Memory B cell (primary cell): ENCODE measurements around the gene NAXE.
"Not testable (repeated sequence)": the region's sequence is repeated elsewhere in the genome, so short reads cannot be mapped to it uniquely, and the experiment has no call there.

Source experiments
- ATAC-seq: fragments of 150-1000 bp; cut with Tn5 transposase; 2 replicates; pipeline ENCODE4 v1.10.0; 2021; ENCODE audit warnings: low read depth, mild to moderate bottlenecking, moderate library complexity
- DNase-seq, 2 donors: peaks; one replicate each; pipeline ENCODE4 v3.0.0; 2022; ENCODE audit warnings: low spot score in 2 of 2
- H3K27ac Mint-ChIP-seq: one replicate; pipeline ENCODE4 v1.8.0; 2022; ENCODE audit warnings: mild to moderate bottlenecking, moderate library complexity, mixed read lengths
- H3K27me3 Mint-ChIP-seq: one replicate; pipeline ENCODE4 v1.8.0; 2022; ENCODE audit warnings: mixed read lengths
- H3K36me3 Mint-ChIP-seq: one replicate; pipeline ENCODE4 v1.8.0; 2022; ENCODE audit warnings: mild to moderate bottlenecking, mixed read lengths
- H3K4me1 Mint-ChIP-seq: one replicate; pipeline ENCODE4 v1.8.0; 2022; ENCODE audit warnings: mixed read lengths
- H3K4me3 Mint-ChIP-seq: one replicate; pipeline ENCODE4 v1.8.0; 2022; ENCODE audit warnings: mild to moderate bottlenecking, moderate library complexity, mixed read lengths
- H3K9me3 Mint-ChIP-seq: one replicate; pipeline ENCODE4 v1.8.0; 2022; ENCODE audit warnings: mixed read lengths

NAXE gene

GRCh38 chr1:156578055-156578454 lies 13.5 kb upstream of the NAXE start:
- H3K36me3 Mint-ChIP-seq = no peaks in the 10 kb centered on the region
- H3K4me3 Mint-ChIP-seq = no peak overlapping the region
- H3K27me3 Mint-ChIP-seq = peaks cover 4% of the 10 kb centered on the region
- DNase-seq = no peak
- H3K27ac Mint-ChIP-seq = no peak overlapping the region
- peaks cover 18% of the 10 kb centered on the region for H3K4me1 Mint-ChIP-seq
- no peak for ATAC-seq
- no peaks in the 10 kb centered on the region for H3K9me3 Mint-ChIP-seq

GRCh38 chr1:156579472-156579871 lies 12.1 kb upstream of the NAXE start, which contains the start of gene TTC24:
Gene TTC24, plus strand, starts transcription at chr1:156579723. Its CDS starts 1,642 bp downstream, at chr1:156581365.
- H3K36me3 Mint-ChIP-seq = no peaks in the 10 kb centered on the region
- H3K27ac Mint-ChIP-seq = no peak within 1 kb of the TSS
- no peaks in the 10 kb centered on the region for H3K9me3 Mint-ChIP-seq
- peaks cover 27% of the 10 kb centered on the region for H3K4me1 Mint-ChIP-seq
- ATAC-seq (no peak), DNase-seq (no peak)
- H3K27me3 Mint-ChIP-seq = peaks cover 3% of the 10 kb centered on the region
- H3K4me3 Mint-ChIP-seq = no peak within 1 kb of the TSS

- H3K4me3 Mint-ChIP-seq = peak overlapping the region; percentile 90
- peak in 1 of 2 donors; percentile 23 for DNase-seq
Measured at GRCh38 chr1:156581661-156582387, 9.8 kb upstream of the NAXE start.

GRCh38 chr1:156582388-156583017 lies 9.1 kb upstream of the NAXE start:
- Mint-ChIP-seq H3K27ac (peak overlapping the region; percentile 94), H3K4me3 (peak overlapping the region; percentile 90), H3K27me3 (peaks cover 1% of the 10 kb centered on the region), H3K36me3 (peaks cover 3% of the 10 kb centered on the region), H3K4me1 (peaks cover 27% of the 10 kb centered on the region), H3K9me3 (no peaks in the 10 kb centered on the region)
- ATAC-seq (peak; percentile 67), DNase-seq (peak in 1 of 2 donors; percentile 28)

More at GRCh38 chr1:156581661-156582387, 9.8 kb upstream of the NAXE start:
- Mint-ChIP-seq H3K27ac (peak overlapping the region; percentile 94), H3K36me3 (peaks cover 3% of the 10 kb centered on the region), H3K27me3 (peaks cover 1% of the 10 kb centered on the region), H3K9me3 (no peaks in the 10 kb centered on the region), H3K4me1 (peaks cover 27% of the 10 kb centered on the region)
- ATAC-seq = peak; percentile 75

GRCh38 chr1:156583821-156584622 lies 7.6 kb upstream of the NAXE start:
- H3K9me3 Mint-ChIP-seq = no peaks in the 10 kb centered on the region
- peaks cover 3% of the 10 kb centered on the region for H3K36me3 Mint-ChIP-seq
- H3K4me3 Mint-ChIP-seq = peak overlapping the region; percentile 32
- peak overlapping the region; percentile 94 for H3K27ac Mint-ChIP-seq
- peak; percentile 74 to 78 for DNase-seq
- no peaks in the 10 kb centered on the region for H3K27me3 Mint-ChIP-seq
- peak; percentile 39 for ATAC-seq
- peaks cover 27% of the 10 kb centered on the region for H3K4me1 Mint-ChIP-seq

GRCh38 chr1:156584813-156585212 lies 6.8 kb upstream of the NAXE start:
- Mint-ChIP-seq H3K9me3 (no peaks in the 10 kb centered on the region), H3K4me1 (peaks cover 27% of the 10 kb centered on the region), H3K27me3 (no peaks in the 10 kb centered on the region), H3K4me3 (no peak overlapping the region), H3K36me3 (peaks cover 3% of the 10 kb centered on the region), H3K27ac (no peak overlapping the region)
- DNase-seq (no peak), ATAC-seq (no peak)

GRCh38 chr1:156586323-156586722 lies 5.3 kb upstream of the NAXE start:
- no peaks in the 10 kb centered on the region for H3K27me3 Mint-ChIP-seq
- DNase-seq (no peak), ATAC-seq (no peak)
- H3K9me3 Mint-ChIP-seq = no peaks in the 10 kb centered on the region
- peaks cover 3% of the 10 kb centered on the region for H3K36me3 Mint-ChIP-seq
- H3K4me3 Mint-ChIP-seq = no peak overlapping the region
- H3K27ac Mint-ChIP-seq = no peak overlapping the region
- peaks cover 29% of the 10 kb centered on the region for H3K4me1 Mint-ChIP-seq

GRCh38 chr1:156586892-156587477 lies 4.6 kb upstream of the NAXE start:
- Mint-ChIP-seq H3K36me3 (peaks cover 3% of the 10 kb centered on the region), H3K4me3 (no peak overlapping the region), H3K9me3 (no peaks in the 10 kb centered on the region), H3K27ac (no peak overlapping the region), H3K27me3 (no peaks in the 10 kb centered on the region), H3K4me1 (peaks cover 26% of the 10 kb centered on the region)
- DNase-seq (no peak), ATAC-seq (no peak)

- H3K27ac Mint-ChIP-seq = not testable (repeated sequence)
Measured at GRCh38 chr1:156587927-156588326, 3.6 kb upstream of the NAXE start.

GRCh38 chr1:156589546-156589945 lies 2.0 kb upstream of the NAXE start:
- H3K36me3 Mint-ChIP-seq = peaks cover 3% of the 10 kb centered on the region
- H3K4me3 Mint-ChIP-seq = no peak overlapping the region
- no peak overlapping the region for H3K27ac Mint-ChIP-seq
- H3K27me3 Mint-ChIP-seq = no peaks in the 10 kb centered on the region
- DNase-seq (no peak), ATAC-seq (no peak)
- H3K9me3 Mint-ChIP-seq = no peaks in the 10 kb centered on the region
- H3K4me1 Mint-ChIP-seq = peaks cover 13% of the 10 kb centered on the region

More at GRCh38 chr1:156587927-156588326, 3.6 kb upstream of the NAXE start:
- not testable (repeated sequence) for ATAC-seq, DNase-seq, H3K27me3 Mint-ChIP-seq, H3K36me3 Mint-ChIP-seq, H3K9me3 Mint-ChIP-seq, H3K4me3 Mint-ChIP-seq
- H3K4me1 Mint-ChIP-seq = peaks cover 24% of the 10 kb centered on the region

- H3K36me3 Mint-ChIP-seq = peaks cover 7% of the 10 kb centered on the region
- no peaks in the 10 kb centered on the region for H3K9me3 Mint-ChIP-seq
- ATAC-seq = no peak
- H3K4me1 Mint-ChIP-seq = peaks cover 19% of the 10 kb centered on the region
- no peak for DNase-seq
- H3K27ac Mint-ChIP-seq = peak overlapping the region; percentile 84
- H3K4me3 Mint-ChIP-seq = peak overlapping the region; percentile 84
- H3K27me3 Mint-ChIP-seq = no peaks in the 10 kb centered on the region
Measured at GRCh38 chr1:156590326-156591180, 1.0 kb upstream of the NAXE start.

GRCh38 chr1:156591181-156591431 lies 470 bp upstream of the NAXE start:
- H3K27me3 Mint-ChIP-seq = no peaks in the 10 kb centered on the region
- H3K36me3 Mint-ChIP-seq = peaks cover 6% of the 10 kb centered on the region
- DNase-seq (no peak), ATAC-seq (peak; percentile 21)
- peak overlapping the region; percentile 84 for H3K27ac Mint-ChIP-seq
- peak overlapping the region; percentile 84 for H3K4me3 Mint-ChIP-seq
- no peaks in the 10 kb centered on the region for H3K9me3 Mint-ChIP-seq
- H3K4me1 Mint-ChIP-seq = peaks cover 19% of the 10 kb centered on the region

- Mint-ChIP-seq H3K4me1 (peaks cover 19% of the 10 kb centered on the region), H3K4me3 (peak overlapping the region; percentile 84), H3K9me3 (no peaks in the 10 kb centered on the region), H3K27ac (peak overlapping the region; percentile 84), H3K27me3 (no peaks in the 10 kb centered on the region), H3K36me3 (peaks cover 12% of the 10 kb centered on the region)
- ATAC-seq = no peak
- DNase-seq = no peak
Measured at GRCh38 chr1:156592158-156592909, 758 bp downstream of the NAXE start.
